ENCODE data around the gene KY.

GRCh38 chr3:134645515-134645914 is 5.3 kb downstream of the KY start:
- TF ChIP-seq CTCF (IDR thresholded peaks at IDR 0.05; ENCODE audit: poor library complexity, severe bottlenecking) (no peak), RAD21 (conservative IDR thresholded peaks at IDR 0.05) (no peak), MXI1 (conservative IDR thresholded peaks at IDR 0.05; ENCODE audit: poor library complexity, severe bottlenecking) (no peak), REST (IDR thresholded peaks at IDR 0.05; ENCODE audit: borderline replicate concordance) (no peak), EZH2 (IDR thresholded peaks at IDR 0.05; ENCODE audit: borderline replicate concordance, insufficient read depth, low read length, poor library complexity, severe bottlenecking) (no peak), TAF1 (IDR thresholded peaks at IDR 0.05; ENCODE audit: low read depth) (no peak), POLR2AphosphoS5 (IDR thresholded peaks at IDR 0.05) (no peak), EP300 (conservative IDR thresholded peaks at IDR 0.05; ENCODE audit: poor library complexity, severe bottlenecking) (no peak)
